Sigmoid colon (tissue), 4 donors: Measurements from ENCODE around the gene ROMO1.
"Not testable (repeated sequence)": the region's sequence is repeated elsewhere in the genome, so short reads cannot be mapped to it uniquely, and the experiment has no call there.

Experiments used
- EP300 ChIP-seq, 4 donors: sonication (generic); formaldehyde crosslinking; IDR thresholded peaks; one replicate each; pipeline ENCODE4 v1.6.1; 2017; ENCODE audit warnings: antibody characterized with exemption in 4 of 4
- TF ChIP-seq, protein P1 (sequence below), 4 experiments: fragments of 450-650 bp in 3 of 4; fragments of 200-600 bp in 1 of 4; IDR thresholded peaks; one replicate each; pipeline ENCODE4 v1.5.1; 2016 to 2019; ENCODE audit warnings: antibody characterized with exemption in 4 of 4, mild to moderate bottlenecking in 3 of 4, moderate library complexity in 2 of 4

DNA sequence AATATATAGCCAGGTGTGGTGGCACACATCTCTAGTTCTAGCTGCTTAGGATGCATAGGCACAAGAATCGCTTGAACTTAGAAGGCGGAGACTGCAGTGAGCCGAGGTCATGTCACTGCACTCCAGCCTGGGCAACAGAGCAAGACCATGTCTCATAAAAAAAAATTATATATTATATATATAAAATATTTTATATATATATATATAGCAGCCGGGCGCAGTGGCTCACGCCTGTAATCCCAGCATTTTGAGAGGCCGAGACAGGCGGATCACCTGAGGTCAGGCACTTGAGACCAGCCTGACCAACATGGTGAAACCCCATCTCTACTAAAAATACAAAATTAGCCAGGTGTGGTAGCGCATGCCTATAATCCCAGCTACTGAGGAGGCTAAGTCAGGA lies 13.8 kb upstream of the ROMO1 start:
- TF ChIP-seq, protein P1, sequence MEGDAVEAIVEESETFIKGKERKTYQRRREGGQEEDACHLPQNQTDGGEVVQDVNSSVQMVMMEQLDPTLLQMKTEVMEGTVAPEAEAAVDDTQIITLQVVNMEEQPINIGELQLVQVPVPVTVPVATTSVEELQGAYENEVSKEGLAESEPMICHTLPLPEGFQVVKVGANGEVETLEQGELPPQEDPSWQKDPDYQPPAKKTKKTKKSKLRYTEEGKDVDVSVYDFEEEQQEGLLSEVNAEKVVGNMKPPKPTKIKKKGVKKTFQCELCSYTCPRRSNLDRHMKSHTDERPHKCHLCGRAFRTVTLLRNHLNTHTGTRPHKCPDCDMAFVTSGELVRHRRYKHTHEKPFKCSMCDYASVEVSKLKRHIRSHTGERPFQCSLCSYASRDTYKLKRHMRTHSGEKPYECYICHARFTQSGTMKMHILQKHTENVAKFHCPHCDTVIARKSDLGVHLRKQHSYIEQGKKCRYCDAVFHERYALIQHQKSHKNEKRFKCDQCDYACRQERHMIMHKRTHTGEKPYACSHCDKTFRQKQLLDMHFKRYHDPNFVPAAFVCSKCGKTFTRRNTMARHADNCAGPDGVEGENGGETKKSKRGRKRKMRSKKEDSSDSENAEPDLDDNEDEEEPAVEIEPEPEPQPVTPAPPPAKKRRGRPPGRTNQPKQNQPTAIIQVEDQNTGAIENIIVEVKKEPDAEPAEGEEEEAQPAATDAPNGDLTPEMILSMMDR (IDR thresholded peaks at IDR 0.05), result not testable (repeated sequence)
- TF ChIP-seq EP300 (IDR thresholded peaks at IDR 0.05), result not testable (repeated sequence)
